Tibial artery (tissue), 4 donors: ENCODE data around the gene ASPG.

Source experiments
- DNase-seq, 2 donors: peaks; one replicate each; pipeline ENCODE4 v3.0.0-alpha.2; 2019
- H3K27ac ChIP-seq, 2 donors: fragments of 200-600 bp; sonication (generic) in 1 of 2; 1 replicate in 1 of 2; 2 replicates in 1 of 2; pipeline ENCODE4 v1.5.1; 2018 to 2019; ENCODE audit warnings: mild to moderate bottlenecking in 1 of 2
- H3K27me3 ChIP-seq, 2 donors: fragments of 200-600 bp; sonication (generic) in 1 of 2; one replicate each; pipeline versions ENCODE4 v1.5.1 to v1.6.0; 2016 to 2019
- H3K36me3 ChIP-seq, 3 donors: fragments of 200-600 bp; sonication (generic) in 2 of 3; one replicate each; pipeline ENCODE4 v1.5.1; 2016 to 2019; ENCODE audit warnings: mild to moderate bottlenecking in 2 of 3
- H3K4me1 ChIP-seq, 4 donors: fragments of 200-600 bp; sonication (generic) in 2 of 4; 1 replicate in 3 of 4; 2 replicates in 1 of 4; pipeline ENCODE4 v1.5.1; 2016 to 2019
- H3K4me3 ChIP-seq, 2 donors: fragments of 200-600 bp; sonication (generic) in 1 of 2; 1 replicate in 1 of 2; 2 replicates in 1 of 2; pipeline ENCODE4 v1.5.1; 2018 to 2019; ENCODE audit warnings: mild to moderate bottlenecking in 2 of 2
- H3K9me3 ChIP-seq, 3 donors: fragments of 200-600 bp; sonication (generic) in 1 of 3; one replicate each; pipeline ENCODE4 v1.5.1; 2016 to 2019
- intact Hi-C: fragments of 100-400 bp; cut with DNase I; formaldehyde crosslinking; loops from one replicate; pipeline ENCODE4 v1.15.0; 2023; ENCODE audit warnings: low total_unique reads
- TF ChIP-seq, protein P1 (sequence below), 2 experiments: fragments of 200-600 bp in 1 of 2; fragments of 450-650 bp in 1 of 2; IDR thresholded peaks; one replicate each; pipeline ENCODE4 v1.5.1; 2017 to 2019; ENCODE audit warnings: antibody characterized with exemption in 2 of 2, mild to moderate bottlenecking in 1 of 2, moderate library complexity in 1 of 2

ASPG gene

DNA sequence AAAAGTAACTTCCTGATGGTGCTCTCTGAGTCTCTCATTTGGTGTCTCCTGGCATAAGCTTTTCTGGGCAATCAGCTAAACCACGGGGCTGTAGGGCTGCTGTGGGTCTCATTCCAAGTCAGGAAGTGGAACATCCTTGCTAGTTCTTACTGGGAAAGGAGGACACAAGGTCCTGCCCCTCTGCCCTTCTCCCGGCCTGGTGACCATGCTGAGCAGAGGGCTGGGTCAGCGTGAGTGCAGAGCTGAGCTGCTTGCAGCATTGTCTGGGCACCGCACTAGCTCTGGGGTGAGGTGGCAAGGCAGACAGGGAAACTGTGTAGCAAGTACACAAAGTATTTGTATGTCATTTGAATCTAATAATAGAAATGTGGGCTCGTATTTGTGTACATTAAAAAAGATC lies 45.0 kb upstream of the ASPG start:
- TF ChIP-seq, protein P1, sequence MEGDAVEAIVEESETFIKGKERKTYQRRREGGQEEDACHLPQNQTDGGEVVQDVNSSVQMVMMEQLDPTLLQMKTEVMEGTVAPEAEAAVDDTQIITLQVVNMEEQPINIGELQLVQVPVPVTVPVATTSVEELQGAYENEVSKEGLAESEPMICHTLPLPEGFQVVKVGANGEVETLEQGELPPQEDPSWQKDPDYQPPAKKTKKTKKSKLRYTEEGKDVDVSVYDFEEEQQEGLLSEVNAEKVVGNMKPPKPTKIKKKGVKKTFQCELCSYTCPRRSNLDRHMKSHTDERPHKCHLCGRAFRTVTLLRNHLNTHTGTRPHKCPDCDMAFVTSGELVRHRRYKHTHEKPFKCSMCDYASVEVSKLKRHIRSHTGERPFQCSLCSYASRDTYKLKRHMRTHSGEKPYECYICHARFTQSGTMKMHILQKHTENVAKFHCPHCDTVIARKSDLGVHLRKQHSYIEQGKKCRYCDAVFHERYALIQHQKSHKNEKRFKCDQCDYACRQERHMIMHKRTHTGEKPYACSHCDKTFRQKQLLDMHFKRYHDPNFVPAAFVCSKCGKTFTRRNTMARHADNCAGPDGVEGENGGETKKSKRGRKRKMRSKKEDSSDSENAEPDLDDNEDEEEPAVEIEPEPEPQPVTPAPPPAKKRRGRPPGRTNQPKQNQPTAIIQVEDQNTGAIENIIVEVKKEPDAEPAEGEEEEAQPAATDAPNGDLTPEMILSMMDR (IDR thresholded peaks at IDR 0.05), result no peak
- intact Hi-C loops, result no loop called here
- no peaks in the 10 kb centered on the region for H3K4me1 ChIP-seq
- DNase-seq, result no peak
- H3K9me3 ChIP-seq, result no peaks in the 10 kb centered on the region
- H3K36me3 ChIP-seq, result no peaks in the 10 kb centered on the region
- peaks cover 0 to 13% of the 10 kb centered on the region in 2 donors for H3K27me3 ChIP-seq
- no peak overlapping the region for H3K4me3 ChIP-seq
- H3K27ac ChIP-seq, result no peak overlapping the region

DNA sequence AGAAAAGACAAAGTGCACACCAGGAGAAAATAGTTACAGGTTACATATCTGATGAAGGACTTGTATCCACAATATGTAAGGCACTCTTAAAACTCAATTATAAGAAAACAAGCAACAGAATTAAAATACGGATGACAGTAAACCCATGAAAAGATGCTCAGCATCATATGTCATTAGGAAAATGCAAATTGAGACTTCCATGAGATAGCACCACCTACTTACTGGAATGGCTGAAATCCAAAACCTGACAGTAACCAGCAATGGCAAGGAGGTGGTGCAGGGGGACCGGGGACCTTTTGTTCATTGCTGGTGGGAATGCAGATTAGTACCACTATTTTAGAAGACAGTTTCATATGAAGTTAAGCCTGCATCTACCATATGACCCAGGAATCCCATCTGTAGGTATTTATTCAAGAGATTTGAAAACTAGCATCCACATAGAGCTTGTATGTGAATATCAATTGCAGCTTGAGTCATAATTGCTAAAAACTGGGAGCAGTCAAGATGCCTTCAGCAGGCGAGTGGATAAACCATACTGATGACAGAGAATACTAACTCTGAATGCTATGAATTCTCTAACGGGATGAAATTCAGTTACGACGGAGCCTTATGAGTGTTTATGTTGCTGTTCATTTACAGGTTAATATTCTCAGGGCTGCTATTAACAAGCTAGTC lies 43.9 kb upstream of the ASPG start:
- TF ChIP-seq, protein P1 (IDR thresholded peaks at IDR 0.05), result no peak
- no peaks in the 10 kb centered on the region for H3K9me3 ChIP-seq
- H3K4me3 ChIP-seq, result no peak overlapping the region
- H3K27me3 ChIP-seq, result peaks cover 0 to 13% of the 10 kb centered on the region in 2 donors
- no peak overlapping the region for H3K27ac ChIP-seq
- no peaks in the 10 kb centered on the region for H3K4me1 ChIP-seq
- H3K36me3 ChIP-seq, result no peaks in the 10 kb centered on the region
- no peak for DNase-seq
- intact Hi-C loops, result no loop called here

DNA sequence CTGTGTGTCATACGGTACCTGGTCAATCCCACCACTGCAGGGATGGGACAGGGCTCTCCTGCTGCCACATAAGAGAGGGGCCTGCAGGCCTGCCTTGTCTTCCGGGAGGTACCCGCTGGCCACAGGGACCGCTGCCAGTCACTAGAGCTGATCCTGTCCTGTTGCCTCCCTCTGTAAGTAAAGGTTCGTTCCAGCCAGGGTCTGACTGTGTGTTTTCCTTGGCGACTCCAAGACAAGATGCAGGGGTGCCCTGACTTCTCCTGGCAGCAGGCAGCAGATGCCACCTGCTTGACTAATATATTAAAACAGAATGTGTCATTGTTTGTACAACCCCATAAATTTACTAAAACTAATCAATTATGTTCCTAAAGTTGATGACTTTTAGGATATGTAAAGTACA lies 41.5 kb upstream of the ASPG start:
- Histone ChIP-seq H3K27me3 (peaks cover 0 to 7% of the 10 kb centered on the region in 2 donors), H3K27ac (no peak overlapping the region), H3K36me3 (no peaks in the 10 kb centered on the region), H3K4me3 (no peak overlapping the region), H3K9me3 (no peaks in the 10 kb centered on the region), H3K4me1 (no peaks in the 10 kb centered on the region)
- intact Hi-C loops, result no loop called here
- TF ChIP-seq, protein P1 (IDR thresholded peaks at IDR 0.05), result no peak
- DNase-seq, result no peak

DNA sequence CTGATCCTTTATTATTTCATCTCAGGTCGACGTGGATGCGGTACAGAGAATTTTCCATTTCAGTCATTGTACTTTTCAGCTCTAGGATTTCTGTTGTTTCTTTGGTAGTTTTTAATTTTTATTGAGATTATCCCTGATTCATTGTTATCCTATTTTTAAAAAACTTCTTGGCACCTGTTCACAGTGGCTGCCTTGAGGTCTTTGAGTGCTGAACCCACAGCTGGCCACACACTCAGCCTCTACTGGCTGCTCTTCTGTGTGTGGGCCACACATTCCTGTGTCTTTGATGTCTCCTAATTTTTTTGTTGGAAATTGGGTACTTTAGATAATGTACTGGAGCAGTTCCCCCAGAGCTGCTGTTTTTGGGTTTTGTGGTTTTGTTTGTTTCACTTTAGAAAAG lies 37.7 kb upstream of the ASPG start:
- H3K4me1 ChIP-seq, result no peaks in the 10 kb centered on the region
- TF ChIP-seq, protein P1 (IDR thresholded peaks at IDR 0.05), result no peak
- no peak for DNase-seq
- no peak overlapping the region for H3K4me3 ChIP-seq
- peaks cover 0 to 8% of the 10 kb centered on the region in 2 donors for H3K27me3 ChIP-seq
- no peak overlapping the region for H3K27ac ChIP-seq
- H3K36me3 ChIP-seq, result no peaks in the 10 kb centered on the region
- intact Hi-C loops, result no loop called here
- H3K9me3 ChIP-seq, result no peaks in the 10 kb centered on the region

DNA sequence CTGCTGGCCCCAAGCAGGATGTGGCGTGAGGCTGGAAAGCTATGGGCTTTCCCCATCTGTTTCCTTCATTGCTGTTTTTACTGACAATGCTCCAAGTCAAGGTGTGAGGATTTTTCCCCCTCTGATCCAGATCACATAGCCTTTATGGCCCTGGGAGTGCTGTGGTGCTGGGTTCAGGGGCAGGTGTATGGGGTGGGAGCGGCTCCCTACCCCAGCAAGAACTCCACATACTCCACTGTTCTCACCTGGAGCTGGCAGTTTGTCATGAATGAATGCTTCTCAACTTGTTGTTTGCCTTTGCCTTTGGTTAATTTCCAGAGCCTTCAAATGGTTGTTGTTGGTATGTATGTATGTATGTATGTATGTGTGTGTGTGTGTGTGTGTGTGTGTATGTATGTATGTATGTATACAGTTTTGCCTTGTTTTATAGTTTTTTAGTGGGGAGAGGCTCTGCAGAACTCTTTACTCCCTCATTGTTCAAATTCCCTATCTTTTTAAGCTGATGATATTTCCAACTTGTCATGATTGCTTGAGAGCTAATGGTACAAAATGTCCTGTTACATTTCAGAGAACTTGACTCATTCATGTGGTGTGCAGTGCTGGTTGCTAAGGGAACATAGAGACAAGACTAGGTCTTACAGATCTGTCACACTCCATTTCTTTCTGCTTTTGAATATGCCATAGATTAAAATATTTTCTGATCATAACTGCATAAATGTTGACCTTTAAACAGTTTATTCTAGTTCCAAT lies 36.6 kb upstream of the ASPG start:
- Histone ChIP-seq H3K27ac (no peak overlapping the region), H3K9me3 (no peaks in the 10 kb centered on the region), H3K36me3 (no peaks in the 10 kb centered on the region), H3K27me3 (peaks cover 0 to 14% of the 10 kb centered on the region in 2 donors), H3K4me1 (no peaks in the 10 kb centered on the region), H3K4me3 (no peak overlapping the region)
- intact Hi-C loops, result no loop called here
- no peak for DNase-seq
- TF ChIP-seq, protein P1 (IDR thresholded peaks at IDR 0.05), result no peak
